ENCODE measurements around the gene ENTPD2. TPM values are rescaled to one million over a fixed set of nuclear protein-coding genes. Genes with fewer than 3 reads are reported as not detected.
A peak's percentile ranks its signal among the peaks of the same experiment; 100 is the strongest.

ENTPD2 gene
- total RNA-seq, 1 experiment from 2014 or later: not detected

DNA sequence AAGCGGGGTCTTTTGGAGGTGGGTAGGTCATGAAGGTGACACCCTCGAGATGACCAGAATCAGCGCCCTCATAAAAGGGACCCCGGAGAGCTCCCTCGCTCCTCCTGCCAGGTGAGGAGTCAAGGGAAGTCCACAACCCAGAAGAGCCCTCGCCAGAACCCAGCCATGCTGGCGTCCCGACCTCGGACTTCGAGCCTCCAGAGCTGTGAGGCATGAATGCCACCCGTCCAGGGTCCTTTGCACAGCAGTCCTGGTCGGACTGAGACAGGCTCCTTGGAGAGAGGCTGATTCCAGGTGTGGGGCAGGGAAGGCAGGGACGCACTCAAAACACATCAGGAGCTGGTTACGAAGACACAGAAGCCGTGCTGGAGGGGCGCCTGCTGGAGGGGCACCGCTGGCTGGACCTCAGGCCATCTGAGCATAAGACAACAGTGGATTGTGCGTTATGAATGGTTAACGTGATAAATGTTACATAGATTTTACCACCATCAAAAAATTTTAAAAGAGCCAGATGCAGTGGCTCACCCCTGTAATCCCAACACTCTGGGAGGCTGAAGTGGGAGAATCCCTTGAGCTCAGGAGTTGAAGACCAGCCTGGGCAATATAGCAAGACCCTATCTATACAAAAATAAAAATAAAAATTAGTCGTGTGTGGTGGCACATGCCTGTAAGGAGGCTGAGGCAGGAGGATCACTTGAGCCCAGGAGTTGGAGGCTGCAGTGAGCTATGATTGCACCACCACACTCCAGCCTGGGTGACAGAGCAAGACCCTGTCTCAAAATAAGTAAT, 51.8 kb downstream of the ENTPD2 start:
- DNase-seq: no peak
- H4K20me1 ChIP-seq (ENCODE audit: insufficient read depth, low read depth, low read length): no peaks in the 10 kb centered on the region
- H3K4me3 ChIP-seq (ENCODE audit: low read length): no peak overlapping the region
- no peaks in the 10 kb centered on the region for H3K9me3 ChIP-seq (ENCODE audit: low read length)
- no peak overlapping the region for H3K27ac ChIP-seq (ENCODE audit: low read length)
- H3K27me3 ChIP-seq (ENCODE audit: low read length): no peaks in the 10 kb centered on the region
- no peak overlapping the region for H3K4me2 ChIP-seq (ENCODE audit: low read depth, low read length, poor library complexity, severe bottlenecking)
- no peak overlapping the region for H2AFZ ChIP-seq (ENCODE audit: low read length)
- H3K4me1 ChIP-seq (ENCODE audit: low read length): peaks cover 9% of the 10 kb centered on the region
- no peaks in the 10 kb centered on the region for H3K36me3 ChIP-seq (ENCODE audit: insufficient read depth, low read length)
- no peaks in the 10 kb centered on the region for H3K9me2 ChIP-seq (replicated peaks; ENCODE audit: insufficient read depth, low read length)
- H3K9ac ChIP-seq (ENCODE audit: low read length): no peak overlapping the region
- no peaks in the 10 kb centered on the region for H3K79me2 ChIP-seq (ENCODE audit: low read length)

DNA sequence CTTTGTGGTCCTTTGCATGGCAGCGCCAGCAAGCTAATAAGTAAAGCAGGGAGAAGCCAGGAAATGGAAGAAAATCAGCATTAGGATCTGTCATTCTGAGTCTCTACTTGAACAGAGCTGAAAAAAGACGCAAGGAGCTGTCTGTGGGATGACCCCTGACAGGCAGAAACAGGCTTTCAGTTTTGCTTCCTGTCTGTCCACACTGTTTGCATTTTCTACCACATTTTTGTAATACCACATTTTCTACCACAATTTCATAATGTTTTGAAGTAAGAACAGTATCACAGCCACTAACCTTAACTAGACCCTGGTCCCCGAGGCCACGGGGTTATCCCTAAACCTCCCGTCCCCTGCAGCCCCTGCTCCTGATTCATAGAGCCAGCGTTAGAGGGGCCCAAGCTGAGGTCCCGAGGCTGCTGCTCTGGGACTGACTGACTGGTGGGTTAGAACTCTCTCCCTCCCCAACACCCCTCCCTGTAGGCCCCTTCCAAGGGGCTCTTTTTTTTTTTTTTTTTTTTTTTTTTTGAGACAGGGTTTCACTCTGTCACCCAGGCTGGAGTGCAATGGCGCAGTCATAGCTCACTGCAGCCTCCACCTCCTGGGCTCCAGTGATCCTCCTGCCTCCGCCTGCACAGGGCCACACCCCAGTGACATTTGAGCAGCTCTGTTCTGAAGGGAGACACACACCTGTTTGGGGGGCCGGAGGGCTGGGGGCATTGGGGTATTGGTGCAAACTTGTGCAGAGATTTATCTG, 53.5 kb downstream of the ENTPD2 start:
- no peaks in the 10 kb centered on the region for H3K27me3 ChIP-seq (ENCODE audit: low read length)
- H4K20me1 ChIP-seq (ENCODE audit: insufficient read depth, low read depth, low read length): no peaks in the 10 kb centered on the region
- no peak for DNase-seq
- H3K4me1 ChIP-seq (ENCODE audit: low read length): peaks cover 14% of the 10 kb centered on the region
- H3K9ac ChIP-seq (ENCODE audit: low read length): peak overlapping the region; percentile 42
- H3K9me3 ChIP-seq (ENCODE audit: low read length): no peaks in the 10 kb centered on the region
- peak overlapping the region; percentile 65; the same call in 1 of the 2 replicates for H2AFZ ChIP-seq (ENCODE audit: low read length)
- peak overlapping the region; percentile 14 for H3K4me2 ChIP-seq (ENCODE audit: low read depth, low read length, poor library complexity, severe bottlenecking)
- no peaks in the 10 kb centered on the region for H3K9me2 ChIP-seq (replicated peaks; ENCODE audit: insufficient read depth, low read length)
- no peaks in the 10 kb centered on the region for H3K79me2 ChIP-seq (ENCODE audit: low read length)
- H3K27ac ChIP-seq (ENCODE audit: low read length): no peak overlapping the region
- H3K4me3 ChIP-seq (ENCODE audit: low read length): no peak overlapping the region
- H3K36me3 ChIP-seq (ENCODE audit: insufficient read depth, low read length): no peaks in the 10 kb centered on the region

Small RNA genes lying within 50 kb of the gene (small RNA-seq; reads per million reads assigned to genes)
- not detected for gene RF00153

Other genes starting within 250 kb of the ENTPD2 start
- 43.1 and 78.1 TPM in 2 replicates for gene RABL6, start 246.1 kb downstream of the ENTPD2 start, total RNA-seq (2014; rRNA removed; shearing (Covaris generic); ENCODE audit: low replicate concordance)
- gene AJM1, start 211.6 kb downstream of the ENTPD2 start, total RNA-seq (2014; rRNA removed; shearing (Covaris generic); ENCODE audit: low replicate concordance): 1.9 and 5.0 TPM in 2 replicates
- gene PHPT1, start 204.7 kb downstream of the ENTPD2 start, total RNA-seq (2014; rRNA removed; shearing (Covaris generic); ENCODE audit: low replicate concordance): 82.5 and 164 TPM in 2 replicates
- 7.9 TPM in 2 replicates for gene MAMDC4, start 201.7 kb downstream of the ENTPD2 start, total RNA-seq (2014; rRNA removed; shearing (Covaris generic); ENCODE audit: low replicate concordance)
- 152 and 302 TPM in 2 replicates for gene EDF1, start 187.8 kb downstream of the ENTPD2 start, total RNA-seq (2014; rRNA removed; shearing (Covaris generic); ENCODE audit: low replicate concordance)
- 6.3 and 11.3 TPM in 2 replicates for gene TRAF2, start 167.5 kb downstream of the ENTPD2 start, total RNA-seq (2014; rRNA removed; shearing (Covaris generic); ENCODE audit: low replicate concordance)
- gene FBXW5, start 109.3 kb downstream of the ENTPD2 start, total RNA-seq (2014; rRNA removed; shearing (Covaris generic); ENCODE audit: low replicate concordance): 37.3 and 103 TPM in 2 replicates
- not detected in 2 replicates for gene C8G, start 108.8 kb downstream of the ENTPD2 start, total RNA-seq (2014; rRNA removed; shearing (Covaris generic); ENCODE audit: low replicate concordance)
- gene LCN12, start 101.8 kb downstream of the ENTPD2 start, total RNA-seq (2014; rRNA removed; shearing (Covaris generic); ENCODE audit: low replicate concordance): not detected in 2 replicates
- gene PTGDS, start 76.6 kb downstream of the ENTPD2 start, total RNA-seq (2014; rRNA removed; shearing (Covaris generic); ENCODE audit: low replicate concordance): not detected in 2 replicates
- not detected in 2 replicates for gene LCNL1, start 71.1 kb downstream of the ENTPD2 start, total RNA-seq (2014; rRNA removed; shearing (Covaris generic); ENCODE audit: low replicate concordance)
- gene PAXX, start 61.6 kb downstream of the ENTPD2 start, total RNA-seq (2014; rRNA removed; shearing (Covaris generic); ENCODE audit: low replicate concordance): 20.1 and 62.6 TPM in 2 replicates
- not detected in 2 replicates for gene CLIC3, start 57.5 kb downstream of the ENTPD2 start, total RNA-seq (2014; rRNA removed; shearing (Covaris generic); ENCODE audit: low replicate concordance)
- 2.4 and 6.4 TPM in 2 replicates for gene ABCA2, start 25.8 kb downstream of the ENTPD2 start, total RNA-seq (2014; rRNA removed; shearing (Covaris generic); ENCODE audit: low replicate concordance)
- not detected in 2 replicates for gene FUT7, start 22.0 kb downstream of the ENTPD2 start, total RNA-seq (2014; rRNA removed; shearing (Covaris generic); ENCODE audit: low replicate concordance)
- gene NPDC1, start 7.9 kb downstream of the ENTPD2 start, total RNA-seq (2014; rRNA removed; shearing (Covaris generic); ENCODE audit: low replicate concordance): not detected in 2 replicates
- gene SAPCD2, start 16.5 kb upstream of the ENTPD2 start, total RNA-seq (2014; rRNA removed; shearing (Covaris generic); ENCODE audit: low replicate concordance): 18.6 and 53.2 TPM in 2 replicates
- 15.1 and 26.2 TPM in 2 replicates for gene UAP1L1, start 23.5 kb upstream of the ENTPD2 start, total RNA-seq (2014; rRNA removed; shearing (Covaris generic); ENCODE audit: low replicate concordance)
- gene MAN1B1, start 32.9 kb upstream of the ENTPD2 start, total RNA-seq (2014; rRNA removed; shearing (Covaris generic); ENCODE audit: low replicate concordance): 28.9 and 58.1 TPM in 2 replicates
- 114 and 237 TPM in 2 replicates for gene DPP7, start 60.7 kb upstream of the ENTPD2 start, total RNA-seq (2014; rRNA removed; shearing (Covaris generic); ENCODE audit: low replicate concordance)
- gene GRIN1, start 85.1 kb upstream of the ENTPD2 start, total RNA-seq (2014; rRNA removed; shearing (Covaris generic); ENCODE audit: low replicate concordance): not detected in 2 replicates
- not detected in 2 replicates for gene LRRC26, start 116.0 kb upstream of the ENTPD2 start, total RNA-seq (2014; rRNA removed; shearing (Covaris generic); ENCODE audit: low replicate concordance)
- not detected in 2 replicates for gene TMEM210, start 118.0 kb upstream of the ENTPD2 start, total RNA-seq (2014; rRNA removed; shearing (Covaris generic); ENCODE audit: low replicate concordance)
- gene ANAPC2, start 134.5 kb upstream of the ENTPD2 start, total RNA-seq (2014; rRNA removed; shearing (Covaris generic); ENCODE audit: low replicate concordance): 16.8 and 28.0 TPM in 2 replicates
- 48.9 and 101 TPM in 2 replicates for gene SSNA1, start 134.6 kb upstream of the ENTPD2 start, total RNA-seq (2014; rRNA removed; shearing (Covaris generic); ENCODE audit: low replicate concordance)
- 5.7 and 15.2 TPM in 2 replicates for gene TPRN, start 146.7 kb upstream of the ENTPD2 start, total RNA-seq (2014; rRNA removed; shearing (Covaris generic); ENCODE audit: low replicate concordance)
- gene TMEM203, start 151.6 kb upstream of the ENTPD2 start, total RNA-seq (2014; rRNA removed; shearing (Covaris generic); ENCODE audit: low replicate concordance): 30.6 and 39.8 TPM in 2 replicates
- 7.8 and 13.1 TPM in 2 replicates for gene NDOR1, start 151.6 kb upstream of the ENTPD2 start, total RNA-seq (2014; rRNA removed; shearing (Covaris generic); ENCODE audit: low replicate concordance)
- 0.26 and 0.36 TPM in 2 replicates for gene RNF208, start 168.2 kb upstream of the ENTPD2 start, total RNA-seq (2014; rRNA removed; shearing (Covaris generic); ENCODE audit: low replicate concordance)
- gene CYSRT1, start 171.1 kb upstream of the ENTPD2 start, total RNA-seq (2014; rRNA removed; shearing (Covaris generic); ENCODE audit: low replicate concordance): 0.75 and 1.2 TPM in 2 replicates
- 0.37 TPM in 1 of 2 replicates, not detected in the other for gene RNF224, start 173.4 kb upstream of the ENTPD2 start, total RNA-seq (2014; rRNA removed; shearing (Covaris generic); ENCODE audit: low replicate concordance)
- not detected in 2 replicates for gene SLC34A3, start 176.8 kb upstream of the ENTPD2 start, total RNA-seq (2014; rRNA removed; shearing (Covaris generic); ENCODE audit: low replicate concordance)
- gene TUBB4B, start 187.2 kb upstream of the ENTPD2 start, total RNA-seq (2014; rRNA removed; shearing (Covaris generic); ENCODE audit: low replicate concordance): 97.1 and 152 TPM in 2 replicates
- gene STPG3, start 197.2 kb upstream of the ENTPD2 start, total RNA-seq (2014; rRNA removed; shearing (Covaris generic); ENCODE audit: low replicate concordance): 0.61 and 0.86 TPM in 2 replicates
- 17.8 and 42.7 TPM in 2 replicates for gene NELFB, start 201.3 kb upstream of the ENTPD2 start, total RNA-seq (2014; rRNA removed; shearing (Covaris generic); ENCODE audit: low replicate concordance)
- gene TOR4A, start 223.7 kb upstream of the ENTPD2 start, total RNA-seq (2014; rRNA removed; shearing (Covaris generic); ENCODE audit: low replicate concordance): 8.8 and 19.2 TPM in 2 replicates
- gene NRARP, start 248.2 kb upstream of the ENTPD2 start, total RNA-seq (2014; rRNA removed; shearing (Covaris generic); ENCODE audit: low replicate concordance): 1.4 and 1.8 TPM in 2 replicates